Endothelial cell of umbilical vein (primary cell): Measurements from ENCODE around the gene SNX22. TPM values are rescaled to one million over a fixed set of nuclear protein-coding genes. Genes with fewer than 3 reads are reported as not detected.

Source experiments
- BruUV-seq: library from RNA; stranded (reverse); fragments of 400-500 nt; replicated peaks from 2 replicates; lab custom pipeline; 2021; lab: Mats Ljungman, UMichigan
- CTCF ChIA-PET: fragments of 300-600, 350-600 bp; sonication (Branson Sonifier 250); formaldehyde crosslinking; loops from one replicate; lab custom pipeline; 2021; ENCODE audit warnings: antibody characterized with exemption, inconsistent platforms; lab: Charles Lee
- POLR2A ChIA-PET: fragments of 300-600, 350-600 bp; sonication (Branson Sonifier 250); formaldehyde crosslinking; loops from one replicate; lab custom pipeline; 2021; ENCODE audit warnings: antibody characterized with exemption, inconsistent platforms; lab: Charles Lee
- DNase-seq: peaks from one replicate; pipeline ENCODE4 v3.0.0-alpha.2; 2011; ENCODE audit warnings: low read depth, low spot score
- FAIRE-seq: peaks from 2 replicates; lab custom pipeline; 2011; peaks lifted over from hg19 to GRCh38; lab: Jason Lieb, UNC
- H2AFZ ChIP-seq: 2 replicates; pipeline ENCODE4 v1.6.0; 2012; ENCODE audit warnings: low read depth, low read length, control low read depth, inconsistent platforms
- H3K27ac ChIP-seq: 2 replicates; pipeline ENCODE4 v1.5.1; 2011; ENCODE audit warnings: low read depth, mild to moderate bottlenecking, control low read depth, low read length, moderate library complexity; ENCODE audit not compliant: insufficient read depth
- H3K27me3 ChIP-seq, 2 experiments: 2 replicates each; pipeline versions ENCODE4 v1.6.0 to v1.6.1; 2011; ENCODE audit warnings: low read length in 2 of 2, mixed read lengths in 1 of 2; ENCODE audit not compliant: control insufficient read depth in 2 of 2, insufficient read depth in 2 of 2
- H3K36me3 ChIP-seq, 2 experiments: 2 replicates in 1 of 2; 3 replicates in 1 of 2; pipeline ENCODE4 v1.5.1; 2011; ENCODE audit warnings: low read length in 2 of 2, mild to moderate bottlenecking in 1 of 2, moderate library complexity in 1 of 2; ENCODE audit not compliant: control insufficient read depth in 2 of 2, insufficient read depth in 2 of 2; ENCODE audit errors: extremely low read depth in 1 of 2
- H3K4me1 ChIP-seq: 3 replicates; pipeline ENCODE4 v1.5.1; 2011; ENCODE audit warnings: mild to moderate bottlenecking, low read length; ENCODE audit not compliant: control insufficient read depth, insufficient read depth; ENCODE audit errors: extremely low read depth
- H3K4me2 ChIP-seq: 2 replicates; pipeline ENCODE4 v1.6.1; 2011; ENCODE audit warnings: low read length, control low read depth, mixed read lengths; ENCODE audit not compliant: insufficient read depth
- H3K4me3 ChIP-seq, 3 experiments: fragments of 200-600 bp in 1 of 3; sonication (generic), shearing (Covaris generic) in 1 of 3; replicated peaks in 1 of 3; 2 replicates each; pipeline ENCODE4 v1.5.1; 2011 to 2016; ENCODE audit warnings: control low read depth in 3 of 3, low read length in 3 of 3, mild to moderate bottlenecking in 2 of 3, inconsistent platforms in 1 of 3, low read depth in 1 of 3, moderate library complexity in 1 of 3; ENCODE audit not compliant: insufficient read depth in 1 of 3
- H3K79me2 ChIP-seq: 2 replicates; pipeline ENCODE4 v1.6.0; 2012; ENCODE audit warnings: low read length, inconsistent platforms; ENCODE audit not compliant: control insufficient read depth, insufficient read depth
- H3K9ac ChIP-seq: replicated peaks from 2 replicates; pipeline ENCODE3; 2011; ENCODE audit warnings: low read length, control low read depth; ENCODE audit not compliant: insufficient read depth; ENCODE audit errors: extremely low read depth
- H3K9me1 ChIP-seq: replicated peaks from 3 replicates; pipeline ENCODE4 v1.6.0; 2011; ENCODE audit warnings: mild to moderate bottlenecking, low read length; ENCODE audit not compliant: control insufficient read depth, insufficient read depth; ENCODE audit errors: extremely low read depth
- H3K9me3 ChIP-seq: replicated peaks from 2 replicates; pipeline ENCODE4 v1.5.1; 2012; ENCODE audit warnings: low read length, inconsistent platforms; ENCODE audit not compliant: control insufficient read depth, insufficient read depth
- H4K20me1 ChIP-seq: replicated peaks from 2 replicates; pipeline ENCODE3; 2011; ENCODE audit warnings: mild to moderate bottlenecking, low read length; ENCODE audit not compliant: control insufficient read depth, insufficient read depth; ENCODE audit errors: extremely low read depth
- EZH2 ChIP-seq: IDR thresholded peaks from 2 replicates; pipeline ENCODE4 v1.6.1; 2012; ENCODE audit warnings: borderline replicate concordance, low read depth, mild to moderate bottlenecking, moderate library complexity, low read length, inconsistent platforms; ENCODE audit not compliant: severe bottlenecking
- FOS ChIP-seq: IDR thresholded peaks from 2 replicates; pipeline ENCODE4 v1.6.1; 2011; ENCODE audit warnings: mild to moderate bottlenecking, low read length, moderate library complexity, borderline replicate concordance; ENCODE audit not compliant: insufficient read depth
- GATA2 ChIP-seq: IDR thresholded peaks from 2 replicates; pipeline ENCODE4 v1.7.0; 2011; ENCODE audit warnings: low read depth, mild to moderate bottlenecking, moderate library complexity, mixed read lengths, low read length; ENCODE audit not compliant: insufficient read length, insufficient read depth
- JUN ChIP-seq: IDR thresholded peaks from 2 replicates; pipeline ENCODE4 v1.6.1; 2011; ENCODE audit warnings: borderline replicate concordance, low read depth; ENCODE audit not compliant: insufficient read length, insufficient read depth
- MYC ChIP-seq: IDR thresholded peaks from one replicate; pipeline ENCODE4 v1.6.1; 2011; ENCODE audit warnings: mild to moderate bottlenecking, low read depth, low read length
- POLR2A ChIP-seq: IDR thresholded peaks from 2 replicates; pipeline ENCODE4 v1.6.1; 2012; ENCODE audit warnings: low read depth, mild to moderate bottlenecking, control low read depth, low read length
- POLR2AphosphoS5 ChIP-seq: IDR thresholded peaks from 2 replicates; pipeline ENCODE4 v1.6.1; 2012; ENCODE audit warnings: low read depth, mild to moderate bottlenecking, control low read depth, low read length, moderate library complexity; ENCODE audit not compliant: insufficient read depth
- dilution Hi-C: fragments of 300-500 bp; cut with MboI; formaldehyde crosslinking; loops from one replicate; pipeline ENCODE4 v1.15.0; 2019; ENCODE audit warnings: low sequenced_read_pairs; ENCODE audit not compliant: extremely low pct_ligation_motif_present
- intact Hi-C: fragments of 100-400 bp; cut with micrococcal nuclease; formaldehyde crosslinking; loops from one replicate; pipeline ENCODE4 v1.10.0; 2022
- polyA plus RNA-seq, 4 experiments: library from polyadenylated mRNA; depleted of rRNA in 3 of 4; stranded (reverse) in 3 of 4; unstranded in 1 of 4; fragments of >200 nt; gene quantifications; 2 replicates each; pipeline versions ENCODE4 v1.2.1 to v1.2.3, GENCODE V29; 2011 to 2012; ENCODE audit warnings: missing spikeins in 1 of 4
- total RNA-seq: library from RNA; stranded (reverse); gene quantifications from 2 replicates; pipeline ENCODE4 v1.2.3, GENCODE V29; 2021
- TF ChIP-seq, protein P1 (sequence below): IDR thresholded peaks from 2 replicates; pipeline ENCODE4 v1.6.1; 2011; ENCODE audit not compliant: insufficient read depth, insufficient read length
- TF ChIP-seq, protein P2 (sequence below), 2 donors: IDR thresholded peaks; 1 replicate in 1 of 2; 2 replicates in 1 of 2; pipeline ENCODE4 v1.5.1; 2011; ENCODE audit warnings: low read length in 2 of 2, mild to moderate bottlenecking in 2 of 2, moderate library complexity in 2 of 2, control low read depth in 1 of 2, inconsistent platforms in 1 of 2, low read depth in 1 of 2; ENCODE audit not compliant: insufficient read depth in 1 of 2; ENCODE audit errors: extremely low read depth in 1 of 2

The SNX22 gene
- total and polyA plus RNA-seq, 2 donors (not counting 3 experiments of a cell fraction or from before 2014, with no cell fraction given): 0.14 to 0.73 TPM

DNA sequence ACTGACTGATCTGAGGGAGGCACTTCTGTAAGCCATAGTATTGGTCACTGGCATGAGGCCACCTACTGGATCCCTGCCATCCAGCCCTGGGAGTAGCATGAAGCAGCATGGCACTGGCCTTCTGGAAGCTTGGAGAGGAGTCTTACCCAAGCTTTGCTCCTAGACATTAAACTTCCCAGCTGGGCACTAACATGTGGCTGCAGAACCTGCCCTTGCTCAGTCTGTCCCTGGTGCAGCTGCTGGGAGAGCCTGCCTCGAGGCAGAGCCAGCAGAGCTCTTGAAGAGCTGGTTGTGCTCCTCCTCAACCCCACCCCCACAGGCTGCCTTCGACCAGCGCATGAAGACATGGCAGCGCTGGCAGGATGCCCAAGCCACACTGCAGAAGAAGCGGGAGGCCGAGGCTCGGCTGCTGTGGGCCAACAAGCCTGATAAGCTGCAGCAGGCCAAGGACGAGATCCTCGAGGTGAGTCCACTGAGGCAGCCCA is 17.1 kb upstream of the SNX22 start:
- Histone ChIP-seq H3K4me2 (no peak overlapping the region), H3K79me2 (no peaks in the 10 kb centered on the region), H3K9me3 (no peaks in the 10 kb centered on the region), H3K4me3 (no peak overlapping the region), H3K9me1 (no peaks in the 10 kb centered on the region), H3K27me3 (no peaks in the 10 kb centered on the region), H3K27ac (no peak overlapping the region), H3K36me3 (peaks cover 14 to 63% of the 10 kb centered on the region in 2 experiments), H4K20me1 (no peaks in the 10 kb centered on the region), H3K9ac (no peak overlapping the region), H2AFZ (no peak overlapping the region), H3K4me1 (no peaks in the 10 kb centered on the region)
- POLR2A ChIA-PET: no interaction called here
- dilution Hi-C loops: no loop called here
- BruUV-seq: no TSS peak
- CTCF ChIA-PET: interaction anchor here (0.9 to 3.2 kb wide), 2 partner anchors 15 to 19 kb away, joined by 3 to 17 read pairs; no protein-coding TSS in a partner anchor
- no peak for DNase-seq
- no peak for TF ChIP-seq JUN
- no peak for TF ChIP-seq FOS
- TF ChIP-seq POLR2A: no peak
- TF ChIP-seq EZH2: no peak
- TF ChIP-seq, protein P1, sequence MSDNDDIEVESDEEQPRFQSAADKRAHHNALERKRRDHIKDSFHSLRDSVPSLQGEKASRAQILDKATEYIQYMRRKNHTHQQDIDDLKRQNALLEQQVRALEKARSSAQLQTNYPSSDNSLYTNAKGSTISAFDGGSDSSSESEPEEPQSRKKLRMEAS: no peak
- TF ChIP-seq, protein P2, sequence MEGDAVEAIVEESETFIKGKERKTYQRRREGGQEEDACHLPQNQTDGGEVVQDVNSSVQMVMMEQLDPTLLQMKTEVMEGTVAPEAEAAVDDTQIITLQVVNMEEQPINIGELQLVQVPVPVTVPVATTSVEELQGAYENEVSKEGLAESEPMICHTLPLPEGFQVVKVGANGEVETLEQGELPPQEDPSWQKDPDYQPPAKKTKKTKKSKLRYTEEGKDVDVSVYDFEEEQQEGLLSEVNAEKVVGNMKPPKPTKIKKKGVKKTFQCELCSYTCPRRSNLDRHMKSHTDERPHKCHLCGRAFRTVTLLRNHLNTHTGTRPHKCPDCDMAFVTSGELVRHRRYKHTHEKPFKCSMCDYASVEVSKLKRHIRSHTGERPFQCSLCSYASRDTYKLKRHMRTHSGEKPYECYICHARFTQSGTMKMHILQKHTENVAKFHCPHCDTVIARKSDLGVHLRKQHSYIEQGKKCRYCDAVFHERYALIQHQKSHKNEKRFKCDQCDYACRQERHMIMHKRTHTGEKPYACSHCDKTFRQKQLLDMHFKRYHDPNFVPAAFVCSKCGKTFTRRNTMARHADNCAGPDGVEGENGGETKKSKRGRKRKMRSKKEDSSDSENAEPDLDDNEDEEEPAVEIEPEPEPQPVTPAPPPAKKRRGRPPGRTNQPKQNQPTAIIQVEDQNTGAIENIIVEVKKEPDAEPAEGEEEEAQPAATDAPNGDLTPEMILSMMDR (IDR thresholded peaks at IDR 0.05; ENCODE audit: extremely low read depth in 1 of 2, insufficient read depth in 1 of 2, low read depth in 1 of 2, low read length in 2 of 2): no peak
- no peak for TF ChIP-seq GATA2
- no peak for TF ChIP-seq MYC
- TF ChIP-seq POLR2AphosphoS5: no peak
- intact Hi-C loops: no loop called here
- no peak for FAIRE-seq
